SU-DHL-6 (cell line): Measurements from ENCODE around the gene CISTR.

ENCODE experiments used
- H2AFZ ChIP-seq: fragments of 200-600 bp; sonication (generic); 2 replicates; pipeline ENCODE4 v1.6.1; 2014; ENCODE audit warnings: low read depth, mild to moderate bottlenecking, moderate library complexity, mixed read lengths, antibody characterized with exemption, low read length; ENCODE audit not compliant: severe bottlenecking
- H3F3A ChIP-seq: fragments of 200-600 bp; shearing (Covaris generic); 2 replicates; pipeline ENCODE4 v1.6.0; 2016; ENCODE audit warnings: antibody characterized with exemption, mild to moderate bottlenecking; ENCODE audit not compliant: insufficient read depth
- H3K27ac ChIP-seq: fragments of 200-600 bp; sonication (generic); 2 replicates; pipeline ENCODE4 v1.5.1; 2016; ENCODE audit warnings: low read depth, mild to moderate bottlenecking, low read length, moderate library complexity, mixed read lengths
- H3K27me3 ChIP-seq: fragments of 200-600 bp; sonication (generic), shearing (Covaris generic); 2 replicates; pipeline ENCODE4 v1.6.0; 2014; ENCODE audit warnings: mild to moderate bottlenecking, low read length
- H3K36me3 ChIP-seq: fragments of 200-600 bp; sonication (generic); 2 replicates; pipeline ENCODE4 v1.6.1; 2014; ENCODE audit warnings: mild to moderate bottlenecking, low read length, mixed read lengths
- H3K4me2 ChIP-seq: fragments of 300-600, 200-600 bp; shearing (Covaris generic), sonication (generic); 2 replicates; pipeline ENCODE4 v1.6.0; 2014; ENCODE audit warnings: low read length, low read depth, mild to moderate bottlenecking; ENCODE audit not compliant: poor library complexity, severe bottlenecking
- H3K4me3 ChIP-seq: fragments of 200-600 bp; sonication (generic); 2 replicates; pipeline ENCODE4 v1.5.1; 2014; ENCODE audit warnings: antibody characterized with exemption, low read length, mild to moderate bottlenecking, mixed read lengths; ENCODE audit not compliant: insufficient read depth, poor library complexity, severe bottlenecking
- H3K79me2 ChIP-seq: fragments of 200-600 bp; sonication (generic); 2 replicates; pipeline ENCODE4 v1.6.1; 2014; ENCODE audit warnings: mild to moderate bottlenecking, low read length, moderate library complexity; ENCODE audit not compliant: insufficient read depth
- H3K9ac ChIP-seq: fragments of 200-600 bp; sonication (generic); 2 replicates; pipeline ENCODE4 v1.7.0; 2014; ENCODE audit warnings: mild to moderate bottlenecking, low read length
- H3K9me2 ChIP-seq: fragments of 200-600 bp; sonication (generic); replicated peaks from 2 replicates; pipeline ENCODE4 v1.6.1; 2014; ENCODE audit warnings: low read length; ENCODE audit not compliant: insufficient read depth
- H3K9me3 ChIP-seq: fragments of 200-600 bp; sonication (generic); 2 replicates; pipeline ENCODE4 v1.6.1; 2014; ENCODE audit warnings: low read length, mixed read lengths; ENCODE audit not compliant: insufficient read depth
- H4K20me1 ChIP-seq: fragments of 200-600 bp; sonication (generic); 2 replicates; pipeline ENCODE4 v1.6.1; 2014; ENCODE audit warnings: low read depth, mild to moderate bottlenecking, antibody characterized with exemption, low read length, moderate library complexity, mixed read lengths
- EZH2phosphoT487 ChIP-seq: fragments of 200-600 bp; sonication (generic), shearing (Covaris generic); conservative IDR thresholded peaks from 2 replicates; pipeline ENCODE4 v1.6.1; 2018; ENCODE audit warnings: mild to moderate bottlenecking, antibody characterized with exemption, low read length, moderate library complexity, mixed read lengths
- TF ChIP-seq, protein P1 (sequence below): fragments of 200-600 bp; sonication (generic); IDR thresholded peaks from one replicate; pipeline ENCODE4 v1.5.1; 2017; ENCODE audit warnings: antibody characterized with exemption, mild to moderate bottlenecking, low read length, moderate library complexity; ENCODE audit not compliant: insufficient read depth, poor library complexity, severe bottlenecking

The CISTR gene

DNA sequence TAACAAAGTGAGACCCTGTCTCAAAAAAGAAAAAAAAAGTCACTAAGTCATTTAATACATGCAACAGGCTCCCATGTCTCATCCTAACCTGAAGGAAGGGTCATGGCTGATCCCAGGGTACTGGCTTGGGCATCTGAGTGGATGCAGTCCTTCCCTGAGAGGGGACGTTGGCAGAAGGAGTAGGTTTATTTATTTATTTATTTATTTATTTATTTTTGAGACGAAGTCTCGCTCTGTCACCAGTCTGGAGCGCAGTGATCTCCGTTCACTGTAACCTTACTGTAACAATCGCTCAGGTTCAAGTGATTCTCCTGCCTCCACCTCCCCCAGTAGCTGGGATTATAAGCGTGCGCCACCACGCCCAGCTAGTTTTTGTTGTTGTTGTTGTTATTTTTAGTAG is 17.4 kb downstream of the CISTR start:
- no peaks in the 10 kb centered on the region for H3F3A ChIP-seq
- no peak overlapping the region for H2AFZ ChIP-seq
- H3K4me3 ChIP-seq: no peak overlapping the region
- H3K9me3 ChIP-seq: no peaks in the 10 kb centered on the region
- no peak overlapping the region for H3K4me2 ChIP-seq
- no peaks in the 10 kb centered on the region for H3K27me3 ChIP-seq
- no peak for TF ChIP-seq EZH2phosphoT487
- TF ChIP-seq, protein P1, sequence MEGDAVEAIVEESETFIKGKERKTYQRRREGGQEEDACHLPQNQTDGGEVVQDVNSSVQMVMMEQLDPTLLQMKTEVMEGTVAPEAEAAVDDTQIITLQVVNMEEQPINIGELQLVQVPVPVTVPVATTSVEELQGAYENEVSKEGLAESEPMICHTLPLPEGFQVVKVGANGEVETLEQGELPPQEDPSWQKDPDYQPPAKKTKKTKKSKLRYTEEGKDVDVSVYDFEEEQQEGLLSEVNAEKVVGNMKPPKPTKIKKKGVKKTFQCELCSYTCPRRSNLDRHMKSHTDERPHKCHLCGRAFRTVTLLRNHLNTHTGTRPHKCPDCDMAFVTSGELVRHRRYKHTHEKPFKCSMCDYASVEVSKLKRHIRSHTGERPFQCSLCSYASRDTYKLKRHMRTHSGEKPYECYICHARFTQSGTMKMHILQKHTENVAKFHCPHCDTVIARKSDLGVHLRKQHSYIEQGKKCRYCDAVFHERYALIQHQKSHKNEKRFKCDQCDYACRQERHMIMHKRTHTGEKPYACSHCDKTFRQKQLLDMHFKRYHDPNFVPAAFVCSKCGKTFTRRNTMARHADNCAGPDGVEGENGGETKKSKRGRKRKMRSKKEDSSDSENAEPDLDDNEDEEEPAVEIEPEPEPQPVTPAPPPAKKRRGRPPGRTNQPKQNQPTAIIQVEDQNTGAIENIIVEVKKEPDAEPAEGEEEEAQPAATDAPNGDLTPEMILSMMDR: no peak
- no peaks in the 10 kb centered on the region for H4K20me1 ChIP-seq
- H3K36me3 ChIP-seq: no peaks in the 10 kb centered on the region
- no peaks in the 10 kb centered on the region for H3K79me2 ChIP-seq
- no peak overlapping the region for H3K27ac ChIP-seq
- no peaks in the 10 kb centered on the region for H3K9me2 ChIP-seq
- H3K9ac ChIP-seq: no peak overlapping the region

- H2AFZ ChIP-seq: no peak overlapping the region
- no peak overlapping the region for H3K27ac ChIP-seq
- no peaks in the 10 kb centered on the region for H3F3A ChIP-seq
- H4K20me1 ChIP-seq: no peaks in the 10 kb centered on the region
- no peak overlapping the region for H3K4me2 ChIP-seq
- H3K9me2 ChIP-seq: no peaks in the 10 kb centered on the region
- H3K4me3 ChIP-seq: no peak overlapping the region
- no peaks in the 10 kb centered on the region for H3K27me3 ChIP-seq
- H3K9ac ChIP-seq: no peak overlapping the region
- no peaks in the 10 kb centered on the region for H3K79me2 ChIP-seq
- TF ChIP-seq EZH2phosphoT487: no peak
- TF ChIP-seq, protein P1: no peak
- H3K9me3 ChIP-seq: no peaks in the 10 kb centered on the region
- no peaks in the 10 kb centered on the region for H3K36me3 ChIP-seq
Measured at GRCh38 chr12:53733807-53734200, 18.0 kb downstream of the CISTR start.

- no peak for TF ChIP-seq EZH2phosphoT487
- TF ChIP-seq, protein P1: no peak
- H3F3A ChIP-seq: no peaks in the 10 kb centered on the region
- no peak overlapping the region for H3K4me3 ChIP-seq
- no peaks in the 10 kb centered on the region for H4K20me1 ChIP-seq
- no peak overlapping the region for H3K9ac ChIP-seq
- H3K9me2 ChIP-seq: no peaks in the 10 kb centered on the region
- H3K9me3 ChIP-seq: no peaks in the 10 kb centered on the region
- no peaks in the 10 kb centered on the region for H3K79me2 ChIP-seq
- H3K36me3 ChIP-seq: no peaks in the 10 kb centered on the region
- no peak overlapping the region for H3K27ac ChIP-seq
- H3K27me3 ChIP-seq: no peaks in the 10 kb centered on the region
- H3K4me2 ChIP-seq: no peak overlapping the region
- no peak overlapping the region for H2AFZ ChIP-seq
Measured at GRCh38 chr12:53733051-53733806, 18.6 kb downstream of the CISTR start.
